ENCODE measurements around the gene BDKRB2.

DNA sequence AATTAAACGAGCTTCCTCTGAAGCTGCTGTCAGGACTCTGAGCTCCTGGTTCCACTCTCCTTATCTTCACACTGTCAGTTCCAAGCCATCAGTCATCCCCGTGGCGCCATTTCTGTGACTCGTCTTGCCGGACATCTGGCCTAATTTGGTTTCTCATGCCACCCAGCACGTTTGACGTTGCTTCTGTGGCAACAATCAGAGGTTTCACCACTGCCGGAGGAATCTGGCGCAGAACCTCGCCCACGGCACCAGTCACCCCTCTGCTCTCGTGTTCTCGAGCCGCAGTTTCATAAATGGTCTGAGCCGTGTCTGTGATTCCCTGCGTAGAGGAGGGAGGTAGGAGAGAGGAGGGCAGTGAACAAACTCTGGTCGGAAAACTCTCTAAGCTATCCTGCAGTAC lies 81.0 kb downstream of the BDKRB2 start:
- TF ChIP-seq, protein P1, sequence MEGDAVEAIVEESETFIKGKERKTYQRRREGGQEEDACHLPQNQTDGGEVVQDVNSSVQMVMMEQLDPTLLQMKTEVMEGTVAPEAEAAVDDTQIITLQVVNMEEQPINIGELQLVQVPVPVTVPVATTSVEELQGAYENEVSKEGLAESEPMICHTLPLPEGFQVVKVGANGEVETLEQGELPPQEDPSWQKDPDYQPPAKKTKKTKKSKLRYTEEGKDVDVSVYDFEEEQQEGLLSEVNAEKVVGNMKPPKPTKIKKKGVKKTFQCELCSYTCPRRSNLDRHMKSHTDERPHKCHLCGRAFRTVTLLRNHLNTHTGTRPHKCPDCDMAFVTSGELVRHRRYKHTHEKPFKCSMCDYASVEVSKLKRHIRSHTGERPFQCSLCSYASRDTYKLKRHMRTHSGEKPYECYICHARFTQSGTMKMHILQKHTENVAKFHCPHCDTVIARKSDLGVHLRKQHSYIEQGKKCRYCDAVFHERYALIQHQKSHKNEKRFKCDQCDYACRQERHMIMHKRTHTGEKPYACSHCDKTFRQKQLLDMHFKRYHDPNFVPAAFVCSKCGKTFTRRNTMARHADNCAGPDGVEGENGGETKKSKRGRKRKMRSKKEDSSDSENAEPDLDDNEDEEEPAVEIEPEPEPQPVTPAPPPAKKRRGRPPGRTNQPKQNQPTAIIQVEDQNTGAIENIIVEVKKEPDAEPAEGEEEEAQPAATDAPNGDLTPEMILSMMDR (IDR thresholded peaks at IDR 0.05), result no peak
- TF ChIP-seq POLR2A (IDR thresholded peaks at IDR 0.05), result no peak

Data from adrenal gland (tissue), 5 donors.